GM19468 (cell line): Measurements from ENCODE around the gene NUDT12.

ENCODE experiments used
- ATAC-seq: cut with Tn5 transposase; IDR thresholded peaks from one replicate; pipeline ENCODE4 v1.9.1; 2021; ENCODE audit warnings: mild to moderate bottlenecking, moderate library complexity, moderate number of reproducible peaks; ENCODE audit not compliant: unreplicated experiment; ENCODE audit errors: extremely low read depth

The NUDT12 gene

GRCh38 chr5:103562453-103563157 lies at the start of gene NUDT12:
TSS of gene NUDT12 (minus strand) at chr5:103562789. CDS start at chr5:103560248, 2,541 bp downstream.
- ATAC-seq, result peak; percentile 94

GRCh38 chr5:103607346-103607745 lies 44.8 kb upstream of the NUDT12 start:
- ATAC-seq, result no peak

GRCh38 chr5:103605277-103605676 lies 42.7 kb upstream of the NUDT12 start:
- ATAC-seq, result no peak

- no peak for ATAC-seq
Observed at GRCh38 chr5:103602438-103602837, 39.8 kb upstream of the NUDT12 start.

- ATAC-seq, result no peak
Observed at GRCh38 chr5:103601314-103601713, 38.7 kb upstream of the NUDT12 start.

GRCh38 chr5:103600086-103600485 lies 37.5 kb upstream of the NUDT12 start:
- ATAC-seq, result no peak

GRCh38 chr5:103598997-103599566 lies 36.5 kb upstream of the NUDT12 start:
- no peak for ATAC-seq

GRCh38 chr5:103590221-103590620 lies 27.6 kb upstream of the NUDT12 start:
- no peak for ATAC-seq

GRCh38 chr5:103589776-103590175 lies 27.2 kb upstream of the NUDT12 start:
- no peak for ATAC-seq

GRCh38 chr5:103589357-103589756 lies 26.8 kb upstream of the NUDT12 start:
- no peak for ATAC-seq

GRCh38 chr5:103587185-103587748 lies 24.7 kb upstream of the NUDT12 start:
- no peak for ATAC-seq

GRCh38 chr5:103582364-103582763 lies 19.8 kb upstream of the NUDT12 start:
- ATAC-seq, result no peak

- ATAC-seq, result no peak
Observed at GRCh38 chr5:103573411-103573810, 10.8 kb upstream of the NUDT12 start.

GRCh38 chr5:103572454-103572853 lies 9.9 kb upstream of the NUDT12 start:
- ATAC-seq, result no peak

GRCh38 chr5:103571730-103572129 lies 9.1 kb upstream of the NUDT12 start:
- no peak for ATAC-seq

GRCh38 chr5:103569313-103570060 lies 6.9 kb upstream of the NUDT12 start:
- ATAC-seq, result no peak

- ATAC-seq, result no peak
Observed at GRCh38 chr5:103565719-103566118, 3.1 kb upstream of the NUDT12 start.

- ATAC-seq, result peak; percentile 12
Observed at GRCh38 chr5:103561685-103562452, 720 bp downstream of the NUDT12 start.

- no peak for ATAC-seq
Observed at GRCh38 chr5:103560826-103561225, 1.8 kb downstream of the NUDT12 start.

GRCh38 chr5:103546858-103547257 lies 15.7 kb downstream of the NUDT12 start:
- ATAC-seq, result no peak
